K562 (cell line): Measurements from ENCODE around the gene PIEZO2. TPM values are rescaled to one million over a fixed set of nuclear protein-coding genes. Genes with fewer than 3 reads are reported as not detected.
A peak's percentile ranks its signal among the peaks of the same experiment; 100 is the strongest.

Experiments
- BHLHE40 ChIP-seq: IDR thresholded peaks from 2 replicates; pipeline ENCODE4 v1.6.1; 2011; ENCODE audit warnings: low read length, improper control_type of control experiment
- CCAR2 ChIP-seq: fragments of 200-400 bp; formaldehyde crosslinking; IDR thresholded peaks from 2 replicates; pipeline ENCODE4 v1.6.1; 2017; ENCODE audit warnings: mild to moderate bottlenecking, low read depth, low read length
- CTBP1 ChIP-seq: fragments of 450-650 bp; IDR thresholded peaks from 2 replicates; pipeline ENCODE4 v1.6.1; 2016; ENCODE audit warnings: borderline replicate concordance
- CTCF ChIP-seq, 3 experiments: IDR thresholded peaks in 2 of 3; conservative IDR thresholded peaks in 1 of 3; 2 replicates each; pipeline ENCODE4 v1.5.1; 2011 to 2012; ENCODE audit warnings: low read length in 3 of 3, mild to moderate bottlenecking in 3 of 3, control low read depth in 2 of 3, improper control_type of control experiment in 1 of 3, inconsistent platforms in 1 of 3, low read depth in 1 of 3, mixed read lengths in 1 of 3, moderate library complexity in 1 of 3; ENCODE audit not compliant: insufficient read depth in 2 of 3
- ELF1 ChIP-seq: fragments of 200-800 bp; sonication (Bioruptor generic); IDR thresholded peaks from 2 replicates; pipeline ENCODE4 v1.6.1; 2016; ENCODE audit warnings: missing genetic modification characterization, missing compliant biosample characterization
- HINFP ChIP-seq: fragments of 450-650 bp; conservative IDR thresholded peaks from 2 replicates; pipeline ENCODE4 v1.6.1; 2016; ENCODE audit warnings: missing genetic modification characterization, low read depth, mild to moderate bottlenecking, control low read depth, missing compliant biosample characterization
- KHSRP ChIP-seq: fragments of 450-650 bp; IDR thresholded peaks from 2 replicates; pipeline ENCODE4 v1.6.1; 2017
- PREB ChIP-seq: sonication (generic); formaldehyde crosslinking; IDR thresholded peaks from 2 replicates; pipeline ENCODE4 v1.8.1; 2023; ENCODE audit warnings: mild to moderate bottlenecking, missing genetic modification reagents
- RAD21 ChIP-seq, 2 experiments: fragments of 250-450 bp in 1 of 2; fragments of 450-650 bp in 1 of 2; sonication (Bioruptor Pico) in 1 of 2; formaldehyde crosslinking in 1 of 2; IDR thresholded peaks in 1 of 2; conservative IDR thresholded peaks in 1 of 2; 2 replicates each; pipeline versions ENCODE4 v1.4.0 to v1.8.0; 2020 to 2022; ENCODE audit warnings: mild to moderate bottlenecking in 2 of 2, moderate library complexity in 1 of 2
- RBM17 ChIP-seq: fragments of 200-400 bp; formaldehyde crosslinking; IDR thresholded peaks from 2 replicates; pipeline ENCODE4 v1.6.1; 2017; ENCODE audit warnings: low read depth, mild to moderate bottlenecking, low read length, borderline replicate concordance
- RERE ChIP-seq: sonication (generic); formaldehyde crosslinking; IDR thresholded peaks from 2 replicates; pipeline ENCODE4 v1.8.0; 2023; ENCODE audit warnings: missing genetic modification reagents, mild to moderate bottlenecking, borderline replicate concordance
- SRF ChIP-seq, 2 experiments: fragments of 250-450, 450-650 bp in 1 of 2; sonication (Bioruptor Pico) in 1 of 2; sonication (generic) in 1 of 2; formaldehyde crosslinking; IDR thresholded peaks; 2 replicates each; pipeline versions ENCODE4 v1.5.0 to v1.5.1; 2020 to 2022; ENCODE audit warnings: mild to moderate bottlenecking in 1 of 2, missing genetic modification reagents in 1 of 2
- TRIM28 ChIP-seq: fragments of 450-650 bp; IDR thresholded peaks from 2 replicates; pipeline ENCODE4 v1.6.1; 2017
- ZFP1 ChIP-seq: fragments of 450-650 bp; formaldehyde crosslinking; IDR thresholded peaks from 2 replicates; pipeline ENCODE4 v1.4.0; 2020; ENCODE audit warnings: mild to moderate bottlenecking, mixed read lengths
- ZNF212 ChIP-seq: fragments of 450-650 bp; formaldehyde crosslinking; IDR thresholded peaks from 2 replicates; pipeline ENCODE4 v1.4.0; 2020; ENCODE audit warnings: mild to moderate bottlenecking
- polyA plus RNA-seq, 8 experiments: library from polyadenylated mRNA; depleted of rRNA in 4 of 8; stranded (reverse) in 5 of 8; unstranded in 3 of 8; fragments of >200 nt; fragmentation: Nextera tagmentation in 2 of 8; fragmentation: Illumina TruSeq in 1 of 8; extraction: Ambion mirVana in 2 of 8; extraction: Trizol in 1 of 8; gene quantifications; 2 replicates each; pipeline versions ENCODE4 v1.2.1 to v1.2.3, GENCODE V29; 2011 to 2014; ENCODE audit warnings: inconsistent platforms in 1 of 8, missing spikeins in 1 of 8
- total RNA-seq, 7 experiments: library from RNA; depleted of rRNA in 6 of 7; stranded (reverse); fragments of >200 nt in 6 of 7; fragmentation: Illumina TruSeq in 2 of 7; extraction: Trizol in 2 of 7; gene quantifications; 2 replicates each; pipeline versions ENCODE4 v1.2.1 to v1.2.3, GENCODE V29; 2011 to 2021; ENCODE audit warnings: low replicate concordance in 1 of 7

The PIEZO2 gene
- total and polyA plus RNA-seq, 9 of the 15 experiments (the other 6 are each of a cell fraction or from before 2014, with no cell fraction given), result 0.54 to 4.1 (median 2.0) TPM

- 0 out of 2 replicates have a peak, but pooled peaks have one; percentile 38 for TF ChIP-seq CTBP1
- TF ChIP-seq RBM17, result no peak
- TF ChIP-seq ZNF212 (CRISPR knock-in tag), result no peak
- TF ChIP-seq CTCF (IDR thresholded peaks at IDR 0.05 in 2 of 3, conservative IDR thresholded peaks at IDR 0.05 in 1 of 3; ENCODE audit: insufficient read depth in 2 of 3, low read depth in 1 of 3, low read length in 3 of 3), result peak in 1 of 3 experiments; percentile 46; a peak in 1 of 6 replicates
- TF ChIP-seq HINFP (tag), result no peak
- TF ChIP-seq ELF1, result no peak
- TF ChIP-seq RAD21 (CRISPR knock-in tag; conservative IDR thresholded peaks at IDR 0.05 in 1 of 2, IDR thresholded peaks at IDR 0.05 in 1 of 2), result peak in 1 of 2 experiments; percentile 28; a peak in 2 of 4 replicates
- TF ChIP-seq BHLHE40, result no peak
- no peak for TF ChIP-seq RERE (CRISPR knock-in tag)
- no peak for TF ChIP-seq PREB (CRISPR knock-in tag)
- no peak for TF ChIP-seq TRIM28
- no peak for TF ChIP-seq CCAR2
- no peak for TF ChIP-seq SRF (CRISPR knock-in tag; IDR thresholded peaks at IDR 0.05)
- no peak for TF ChIP-seq ZFP1 (CRISPR knock-in tag)
- no peak for TF ChIP-seq KHSRP
Measured at GRCh38 chr18:10805587-10806118, 343.7 kb downstream of the PIEZO2 start (continued).
